ENCODE results near the gene PRICKLE2. TPM values are rescaled to one million over a fixed set of nuclear protein-coding genes. Genes with fewer than 3 reads are reported as not detected.
A peak's percentile ranks its signal among the peaks of the same experiment; 100 is the strongest.

PRICKLE2 gene
- total RNA-seq, 1 donor from 2014 or later: 24.7 TPM

- Mint-ChIP-seq H3K36me3 (ENCODE audit: unreplicated experiment) (peaks cover 10% of the 10 kb centered on the region), H3K27ac (ENCODE audit: unreplicated experiment) (peak overlapping the region; percentile 70), H3K4me3 (ENCODE audit: unreplicated experiment) (no peak overlapping the region), H3K9me3 (ENCODE audit: unreplicated experiment) (no peaks in the 10 kb centered on the region), H3K4me1 (ENCODE audit: unreplicated experiment) (peaks cover 44% of the 10 kb centered on the region), H3K27me3 (ENCODE audit: unreplicated experiment) (no peaks in the 10 kb centered on the region)
- TF ChIP-seq, protein P1, sequence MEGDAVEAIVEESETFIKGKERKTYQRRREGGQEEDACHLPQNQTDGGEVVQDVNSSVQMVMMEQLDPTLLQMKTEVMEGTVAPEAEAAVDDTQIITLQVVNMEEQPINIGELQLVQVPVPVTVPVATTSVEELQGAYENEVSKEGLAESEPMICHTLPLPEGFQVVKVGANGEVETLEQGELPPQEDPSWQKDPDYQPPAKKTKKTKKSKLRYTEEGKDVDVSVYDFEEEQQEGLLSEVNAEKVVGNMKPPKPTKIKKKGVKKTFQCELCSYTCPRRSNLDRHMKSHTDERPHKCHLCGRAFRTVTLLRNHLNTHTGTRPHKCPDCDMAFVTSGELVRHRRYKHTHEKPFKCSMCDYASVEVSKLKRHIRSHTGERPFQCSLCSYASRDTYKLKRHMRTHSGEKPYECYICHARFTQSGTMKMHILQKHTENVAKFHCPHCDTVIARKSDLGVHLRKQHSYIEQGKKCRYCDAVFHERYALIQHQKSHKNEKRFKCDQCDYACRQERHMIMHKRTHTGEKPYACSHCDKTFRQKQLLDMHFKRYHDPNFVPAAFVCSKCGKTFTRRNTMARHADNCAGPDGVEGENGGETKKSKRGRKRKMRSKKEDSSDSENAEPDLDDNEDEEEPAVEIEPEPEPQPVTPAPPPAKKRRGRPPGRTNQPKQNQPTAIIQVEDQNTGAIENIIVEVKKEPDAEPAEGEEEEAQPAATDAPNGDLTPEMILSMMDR (IDR thresholded peaks at IDR 0.05): no peak
- DNase-seq (ENCODE audit: extremely low spot score, unreplicated experiment): no peak
Measured at GRCh38 chr3:64164349-64164748, 60.9 kb downstream of the PRICKLE2 start.

- no peaks in the 10 kb centered on the region for H3K9me3 Mint-ChIP-seq (ENCODE audit: unreplicated experiment)
- TF ChIP-seq, protein P1 (IDR thresholded peaks at IDR 0.05): no peak
- peak overlapping the region; percentile 70 for H3K27ac Mint-ChIP-seq (ENCODE audit: unreplicated experiment)
- DNase-seq (ENCODE audit: extremely low spot score, unreplicated experiment): no peak
- peaks cover 44% of the 10 kb centered on the region for H3K4me1 Mint-ChIP-seq (ENCODE audit: unreplicated experiment)
- no peaks in the 10 kb centered on the region for H3K27me3 Mint-ChIP-seq (ENCODE audit: unreplicated experiment)
- H3K36me3 Mint-ChIP-seq (ENCODE audit: unreplicated experiment): peaks cover 16% of the 10 kb centered on the region
- no peak overlapping the region for H3K4me3 Mint-ChIP-seq (ENCODE audit: unreplicated experiment)
Measured at GRCh38 chr3:64163755-64164148, 61.5 kb downstream of the PRICKLE2 start.

DNA sequence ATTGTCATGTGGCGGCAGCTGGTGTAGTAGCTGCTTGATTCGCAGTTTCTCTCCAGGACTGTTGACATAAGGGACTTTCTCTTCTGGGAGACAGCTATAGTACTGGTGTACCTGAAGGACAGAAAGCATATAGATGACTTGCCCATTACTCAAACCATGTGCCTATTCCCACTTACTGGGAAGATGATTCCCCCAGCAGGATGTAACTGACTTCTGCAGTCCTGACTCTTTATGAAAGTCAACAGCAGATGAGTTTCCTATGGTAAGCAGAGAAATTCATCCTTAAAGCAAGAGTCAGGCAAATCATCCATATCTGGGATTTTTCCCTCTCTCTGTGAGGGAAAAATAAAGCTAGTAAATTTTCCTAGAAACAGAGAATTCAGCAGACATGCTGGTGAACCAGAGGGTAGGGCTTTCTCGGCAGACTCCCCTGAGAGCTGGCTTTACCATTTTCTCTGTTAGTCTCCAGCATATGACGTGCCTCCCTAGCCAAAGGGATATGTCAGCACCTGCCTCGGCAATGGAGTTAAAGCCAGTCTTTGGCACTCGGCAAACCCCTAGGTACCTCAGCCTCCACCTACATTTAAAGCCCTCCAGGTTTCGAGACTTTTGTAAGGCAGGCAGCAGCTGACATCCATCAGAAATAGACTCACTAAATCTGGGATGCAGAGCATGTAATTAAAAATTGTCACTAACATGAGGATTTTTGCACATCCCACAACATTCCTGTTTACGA, 62.1 kb downstream of the PRICKLE2 start:
- no peaks in the 10 kb centered on the region for H3K27me3 Mint-ChIP-seq (ENCODE audit: unreplicated experiment)
- no peak for DNase-seq (ENCODE audit: extremely low spot score, unreplicated experiment)
- peaks cover 21% of the 10 kb centered on the region for H3K36me3 Mint-ChIP-seq (ENCODE audit: unreplicated experiment)
- H3K9me3 Mint-ChIP-seq (ENCODE audit: unreplicated experiment): no peaks in the 10 kb centered on the region
- TF ChIP-seq, protein P1 (IDR thresholded peaks at IDR 0.05): no peak
- H3K4me3 Mint-ChIP-seq (ENCODE audit: unreplicated experiment): no peak overlapping the region
- peak overlapping the region; percentile 70 for H3K27ac Mint-ChIP-seq (ENCODE audit: unreplicated experiment)
- peaks cover 44% of the 10 kb centered on the region for H3K4me1 Mint-ChIP-seq (ENCODE audit: unreplicated experiment)

- no peak overlapping the region for H3K4me3 Mint-ChIP-seq (ENCODE audit: unreplicated experiment)
- no peaks in the 10 kb centered on the region for H3K9me3 Mint-ChIP-seq (ENCODE audit: unreplicated experiment)
- H3K27ac Mint-ChIP-seq (ENCODE audit: unreplicated experiment): peak overlapping the region; percentile 73
- no peak for DNase-seq (ENCODE audit: extremely low spot score, unreplicated experiment)
- peaks cover 38% of the 10 kb centered on the region for H3K4me1 Mint-ChIP-seq (ENCODE audit: unreplicated experiment)
- TF ChIP-seq, protein P1 (IDR thresholded peaks at IDR 0.05): no peak
- H3K36me3 Mint-ChIP-seq (ENCODE audit: unreplicated experiment): peaks cover 31% of the 10 kb centered on the region
- H3K27me3 Mint-ChIP-seq (ENCODE audit: unreplicated experiment): no peaks in the 10 kb centered on the region
Measured at GRCh38 chr3:64161481-64161952, 63.7 kb downstream of the PRICKLE2 start.

- TF ChIP-seq, protein P1 (IDR thresholded peaks at IDR 0.05): no peak
- Mint-ChIP-seq H3K4me1 (ENCODE audit: unreplicated experiment) (peaks cover 38% of the 10 kb centered on the region), H3K27ac (ENCODE audit: unreplicated experiment) (no peak overlapping the region), H3K36me3 (ENCODE audit: unreplicated experiment) (peaks cover 34% of the 10 kb centered on the region), H3K4me3 (ENCODE audit: unreplicated experiment) (no peak overlapping the region), H3K27me3 (ENCODE audit: unreplicated experiment) (no peaks in the 10 kb centered on the region), H3K9me3 (ENCODE audit: unreplicated experiment) (no peaks in the 10 kb centered on the region)
- no peak for DNase-seq (ENCODE audit: extremely low spot score, unreplicated experiment)
Measured at GRCh38 chr3:64160000-64160695, 65.1 kb downstream of the PRICKLE2 start.
